Neutrophil (primary cell): Measurements from ENCODE around the gene GSDMA.

ENCODE experiments used
- H3K27ac ChIP-seq: fragments of 200-600 bp; sonication (generic); 2 replicates; pipeline ENCODE4 v1.5.1; 2016; ENCODE audit warnings: mild to moderate bottlenecking, moderate library complexity
- H3K27me3 ChIP-seq: fragments of 200-600 bp; sonication (generic); 2 replicates; pipeline ENCODE4 v1.6.0; 2016; ENCODE audit warnings: mild to moderate bottlenecking
- H3K36me3 ChIP-seq: fragments of 200-600 bp; sonication (generic); 2 replicates; pipeline ENCODE4 v1.5.1; 2017
- H3K4me1 ChIP-seq, 2 experiments: fragments of 200-600 bp in 1 of 2; sonication (generic) in 1 of 2; 1 replicate in 1 of 2; 2 replicates in 1 of 2; pipeline versions ENCODE4 v1.5.1 to v1.6.1; 2013 to 2016; ENCODE audit warnings: low read depth in 1 of 2, low read length in 1 of 2, mild to moderate bottlenecking in 1 of 2, moderate library complexity in 1 of 2; ENCODE audit not compliant: control insufficient read depth in 1 of 2, insufficient read depth in 1 of 2
- H3K4me3 ChIP-seq, 2 experiments: fragments of 200-600 bp in 1 of 2; sonication (generic) in 1 of 2; 1 replicate in 1 of 2; 2 replicates in 1 of 2; pipeline ENCODE4 v1.5.1; 2013 to 2016; ENCODE audit warnings: low read depth in 1 of 2, low read length in 1 of 2, mild to moderate bottlenecking in 1 of 2, moderate library complexity in 1 of 2
- H3K9me3 ChIP-seq: fragments of 200-600 bp; sonication (generic); 2 replicates; pipeline ENCODE4 v1.5.1; 2016
- CTCF ChIP-seq: fragments of 200-600 bp; sonication (generic); IDR thresholded peaks from 2 replicates; pipeline ENCODE4 v1.5.1; 2016; ENCODE audit warnings: antibody characterized with exemption

GSDMA gene

GRCh38 chr17:40023590-40024292 is 60.9 kb downstream of the GSDMA start:
- H3K27ac ChIP-seq: no peak overlapping the region
- H3K9me3 ChIP-seq: no peaks in the 10 kb centered on the region
- no peak for TF ChIP-seq CTCF
- H3K36me3 ChIP-seq: peaks cover 44% of the 10 kb centered on the region
- no peaks in the 10 kb centered on the region for H3K27me3 ChIP-seq
- peaks cover 36 to 40% of the 10 kb centered on the region in 2 experiments for H3K4me1 ChIP-seq
- H3K4me3 ChIP-seq: no peak overlapping the region

DNA sequence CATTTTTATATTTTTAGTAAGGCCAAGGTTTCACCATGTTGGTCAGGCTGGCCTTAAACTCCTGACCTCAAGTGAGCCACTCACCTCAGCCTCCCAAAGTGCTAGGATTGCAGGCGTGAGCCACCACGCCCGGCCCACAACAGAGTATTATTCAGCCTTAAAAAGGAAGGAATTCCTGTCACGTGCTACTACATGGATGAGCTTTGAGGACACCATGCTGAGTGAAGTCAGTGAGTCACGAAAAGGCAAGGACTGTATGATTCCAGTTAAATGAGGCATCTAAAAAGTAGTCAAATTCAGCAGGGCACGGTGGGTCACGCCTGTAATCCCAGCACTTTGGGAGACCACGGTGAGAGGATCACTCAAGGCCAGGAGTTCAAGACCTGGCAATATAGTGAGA is 62.1 kb downstream of the GSDMA start:
- Histone ChIP-seq H3K36me3 (peaks cover 56% of the 10 kb centered on the region), H3K27me3 (no peaks in the 10 kb centered on the region), H3K9me3 (no peaks in the 10 kb centered on the region), H3K4me1 (peaks cover 24 to 29% of the 10 kb centered on the region in 2 experiments), H3K4me3 (no peak overlapping the region), H3K27ac (no peak overlapping the region)
- TF ChIP-seq CTCF: no peak

GRCh38 chr17:40025559-40025958 is 62.8 kb downstream of the GSDMA start:
- TF ChIP-seq CTCF: no peak
- H3K27ac ChIP-seq: no peak overlapping the region
- H3K9me3 ChIP-seq: no peaks in the 10 kb centered on the region
- H3K4me1 ChIP-seq: peaks cover 18 to 22% of the 10 kb centered on the region in 2 experiments
- H3K36me3 ChIP-seq: peaks cover 60% of the 10 kb centered on the region
- no peaks in the 10 kb centered on the region for H3K27me3 ChIP-seq
- H3K4me3 ChIP-seq: no peak overlapping the region

DNA sequence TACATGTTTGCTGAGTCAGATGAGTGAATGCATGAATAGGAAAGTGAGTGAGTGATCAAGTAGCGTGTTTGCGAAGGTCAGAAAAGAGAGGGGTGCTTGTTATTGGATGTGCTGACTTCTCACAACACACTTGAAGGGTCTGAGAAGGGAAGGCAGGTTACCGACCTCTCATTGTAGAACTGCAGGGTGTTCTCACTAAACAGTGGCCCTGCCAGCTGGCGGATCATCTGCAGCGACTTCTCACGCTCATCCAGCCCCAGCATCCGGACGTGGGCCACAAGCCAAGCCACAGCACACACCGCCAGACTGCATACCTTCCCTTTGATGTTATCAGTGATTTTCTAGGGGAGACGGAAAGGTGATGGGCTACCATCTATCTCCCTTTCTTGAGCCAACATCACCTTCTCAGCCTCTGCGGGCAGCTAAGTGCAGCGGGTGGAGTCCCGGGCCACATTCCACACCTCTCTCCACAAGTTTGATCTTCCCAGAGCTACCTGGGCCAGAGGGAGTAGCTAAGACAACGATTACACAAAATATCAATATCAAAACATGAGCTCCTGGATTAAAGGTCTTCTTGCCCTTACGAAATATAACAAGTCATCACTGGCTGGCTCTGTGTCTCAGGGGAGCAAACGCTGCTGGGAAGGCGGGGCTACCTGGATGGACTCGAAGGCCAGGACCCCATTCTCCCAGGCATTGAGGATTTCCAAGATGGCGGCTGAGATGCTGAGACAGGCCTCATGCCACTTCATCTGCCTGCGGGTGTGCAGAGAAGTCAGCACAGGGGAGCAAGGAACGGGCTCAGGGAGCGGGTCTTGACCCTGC is 63.4 kb downstream of the GSDMA start:
- no peak overlapping the region for H3K27ac ChIP-seq
- H3K27me3 ChIP-seq: no peaks in the 10 kb centered on the region
- peaks cover 65% of the 10 kb centered on the region for H3K36me3 ChIP-seq
- no peak overlapping the region for H3K4me3 ChIP-seq
- H3K9me3 ChIP-seq: no peaks in the 10 kb centered on the region
- H3K4me1 ChIP-seq: peaks cover 11 to 16% of the 10 kb centered on the region in 2 experiments
- TF ChIP-seq CTCF: no peak

GRCh38 chr17:40026816-40027613 is 64.2 kb downstream of the GSDMA start:
- Histone ChIP-seq H3K27me3 (no peaks in the 10 kb centered on the region), H3K9me3 (no peaks in the 10 kb centered on the region), H3K4me3 (no peak overlapping the region), H3K36me3 (peaks cover 70% of the 10 kb centered on the region), H3K27ac (no peak overlapping the region), H3K4me1 (peaks cover 3 to 8% of the 10 kb centered on the region in 2 experiments)
- TF ChIP-seq CTCF: peak; percentile 81
